ENCODE results near the gene SLC29A1. TPM values are rescaled to one million over a fixed set of nuclear protein-coding genes. Genes with fewer than 3 reads are reported as not detected.
A peak's percentile ranks its signal among the peaks of the same experiment; 100 is the strongest.

SLC29A1 gene
- total RNA-seq, 1 experiment from 2014 or later = 20.4 TPM

DNA sequence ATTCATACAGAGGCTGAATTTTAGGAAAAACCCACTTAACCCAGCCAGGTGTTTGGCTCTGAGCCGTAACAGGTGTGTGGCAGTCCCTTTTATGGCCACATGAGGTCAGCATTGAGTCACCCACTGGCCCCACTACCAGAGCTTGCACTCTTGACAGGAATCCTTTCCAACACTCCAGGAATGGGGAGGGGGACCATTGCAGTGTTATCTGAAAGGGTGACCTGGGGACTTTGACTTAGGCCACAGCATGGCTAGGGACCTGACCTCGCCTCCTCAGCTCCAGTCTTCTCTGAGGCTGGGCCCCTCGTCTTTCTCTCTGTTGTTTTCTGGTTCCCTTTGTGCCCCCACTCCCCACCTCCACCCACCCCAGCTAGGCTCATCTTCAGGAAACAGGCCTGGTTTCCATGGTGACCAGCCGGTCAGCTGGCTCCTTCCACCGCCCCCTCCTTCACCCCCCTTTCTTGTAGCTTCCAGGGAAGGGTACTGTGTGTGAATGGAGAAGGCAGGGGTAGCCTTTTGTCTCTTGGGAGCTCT is 44.8 kb downstream of the SLC29A1 start:
- DNase-seq (ENCODE audit: low read depth) = peak; percentile 71

DNA sequence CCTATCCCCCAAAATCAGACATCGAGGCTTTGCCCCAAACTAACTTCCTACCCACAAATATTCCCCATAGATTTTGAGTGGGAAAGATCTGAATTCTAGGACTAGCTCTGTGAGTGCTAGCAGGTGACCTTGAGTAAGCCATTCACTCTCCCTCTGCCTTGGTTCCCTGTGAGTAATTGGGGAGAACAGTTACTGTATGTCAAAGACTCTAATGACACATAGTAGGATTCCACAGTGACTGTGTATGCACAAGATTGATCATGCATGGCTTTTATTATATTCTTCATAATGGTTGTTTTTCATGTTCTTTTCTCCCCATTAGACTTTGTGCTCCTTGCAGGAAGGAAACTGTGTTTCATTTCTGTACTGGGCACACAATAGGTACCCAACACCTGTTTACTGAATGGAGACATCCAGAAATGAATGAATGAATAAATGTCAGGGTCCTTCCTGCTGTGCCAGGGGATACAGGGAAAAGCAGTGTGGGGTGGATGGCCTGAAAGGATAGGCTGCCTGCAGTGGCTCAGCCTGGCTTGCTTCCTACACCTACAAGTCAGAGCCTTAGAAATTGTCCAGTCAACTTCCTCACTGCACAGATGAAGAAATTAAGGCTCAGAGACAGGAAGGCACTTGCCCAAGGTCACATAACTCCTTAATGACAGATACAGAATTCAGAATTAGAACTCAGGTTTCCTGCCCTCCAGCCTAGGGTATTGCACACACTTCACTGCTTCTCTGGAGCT is 46.0 kb downstream of the SLC29A1 start:
- no peak for DNase-seq (ENCODE audit: low read depth)

GRCh38 chr6:44269921-44270525 is 46.6 kb downstream of the SLC29A1 start, which contains the start of gene TMEM151B:
Gene TMEM151B (plus strand): TSS chr6:44270450. CDS start chr6:44270743, 293 bp downstream.
- DNase-seq (ENCODE audit: low read depth) = no peak

- no peak for DNase-seq (ENCODE audit: low read depth)
Measured at GRCh38 chr6:44270526-44271405, 47.4 kb downstream of the SLC29A1 start.

GRCh38 chr6:44271406-44271723 is 48.0 kb downstream of the SLC29A1 start:
- no peak for DNase-seq (ENCODE audit: low read depth)

GRCh38 chr6:44271914-44272313 is 48.5 kb downstream of the SLC29A1 start:
- DNase-seq (ENCODE audit: low read depth) = no peak

DNA sequence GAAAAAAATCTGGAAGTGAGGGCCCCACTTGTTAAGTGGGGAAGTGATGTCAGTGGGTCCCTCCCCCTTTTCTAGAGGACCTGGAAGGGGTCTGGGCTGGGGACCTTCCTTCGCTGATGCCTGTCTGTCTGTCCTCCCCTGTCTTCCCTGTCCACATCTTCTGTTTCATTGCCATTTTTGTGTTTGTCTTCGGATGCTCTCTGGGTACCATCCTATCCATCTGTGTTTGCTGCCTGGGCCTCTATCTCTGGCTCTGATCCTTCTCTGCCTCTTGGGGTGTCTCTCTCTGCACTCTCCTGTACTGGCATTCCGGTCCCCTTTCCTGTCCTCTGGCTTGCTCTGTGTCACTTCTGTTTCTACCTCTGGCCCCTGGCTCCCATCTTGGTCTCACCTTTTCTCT is 49.1 kb downstream of the SLC29A1 start:
- DNase-seq (ENCODE audit: low read depth) = no peak

- DNase-seq (ENCODE audit: low read depth) = no peak
Measured at GRCh38 chr6:44272999-44273566, 49.7 kb downstream of the SLC29A1 start.

- no peak for DNase-seq (ENCODE audit: low read depth)
Measured at GRCh38 chr6:44273617-44274016, 50.2 kb downstream of the SLC29A1 start.

GRCh38 chr6:44275271-44275748 is 51.9 kb downstream of the SLC29A1 start:
- DNase-seq (ENCODE audit: low read depth) = no peak

- DNase-seq (ENCODE audit: low read depth) = no peak
Measured at GRCh38 chr6:44275749-44276648, 52.6 kb downstream of the SLC29A1 start.

DNA sequence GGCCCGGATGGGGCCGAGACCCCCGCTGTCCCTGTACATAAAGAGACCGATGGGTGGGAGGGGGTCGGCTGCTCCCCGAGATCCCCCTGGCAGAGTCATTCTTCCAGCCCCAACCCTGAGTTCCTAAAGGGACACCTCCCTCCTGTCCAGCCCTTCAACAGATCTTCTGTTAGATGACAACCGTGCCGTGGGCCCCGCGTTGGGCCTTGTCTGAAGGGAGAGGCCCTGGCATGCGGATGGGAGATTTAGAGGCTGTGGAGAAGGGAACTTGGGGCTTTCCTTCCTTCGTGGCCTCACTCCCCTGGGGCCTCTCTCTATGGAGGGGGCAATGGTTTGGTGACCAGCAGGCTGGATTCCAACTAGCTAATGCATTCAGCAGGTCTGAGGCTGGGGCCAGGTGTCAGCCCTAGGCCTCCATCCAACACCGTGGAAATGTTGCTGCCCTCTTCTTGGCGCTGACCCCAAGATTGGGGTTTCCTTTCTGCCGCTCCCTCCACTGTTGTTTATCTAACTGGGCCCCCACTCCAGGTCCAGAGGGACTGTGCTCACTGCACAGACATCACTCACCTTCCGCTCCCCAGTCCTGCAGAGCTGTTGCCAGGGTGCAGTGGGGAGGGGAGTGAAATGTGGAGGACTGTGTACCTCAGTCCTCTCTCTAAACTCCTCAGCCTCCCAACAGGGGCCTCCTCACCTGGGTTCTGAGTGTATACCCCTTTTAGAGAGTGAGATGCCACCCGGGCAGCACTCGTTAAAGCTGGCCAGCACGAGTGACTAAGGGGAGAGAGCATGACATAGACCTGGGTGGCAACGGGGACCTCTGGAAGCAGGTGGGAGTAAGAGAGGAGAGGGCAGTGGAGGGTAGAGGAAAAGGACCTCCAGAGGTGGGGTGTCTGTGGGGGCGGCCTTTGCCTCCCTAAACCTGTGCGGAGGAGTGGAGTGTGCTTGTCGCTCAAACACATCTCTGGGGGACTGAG is 53.6 kb downstream of the SLC29A1 start:
- DNase-seq (ENCODE audit: low read depth) = no peak

GRCh38 chr6:44277763-44278162 is 54.4 kb downstream of the SLC29A1 start:
- DNase-seq (ENCODE audit: low read depth) = no peak

DNA sequence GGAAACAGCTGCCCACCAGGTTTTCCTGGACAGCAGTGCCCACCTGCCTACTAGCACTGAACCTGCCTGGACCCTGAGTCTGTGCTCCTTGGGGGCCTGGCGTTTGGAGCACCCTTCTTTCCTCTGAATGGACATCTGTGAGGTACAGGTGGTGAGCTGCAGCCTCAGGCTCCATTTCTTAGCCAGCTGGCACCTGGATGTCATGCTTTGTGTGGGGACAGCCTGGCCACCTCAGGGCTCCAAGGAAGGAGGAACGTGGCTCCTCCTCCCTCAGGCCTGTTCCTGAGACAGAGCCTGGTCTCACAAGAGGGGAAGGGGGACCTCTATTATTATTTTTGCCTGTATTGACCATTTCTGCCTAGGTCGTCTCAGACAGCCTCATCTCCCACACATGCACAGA is 54.9 kb downstream of the SLC29A1 start:
- no peak for DNase-seq (ENCODE audit: low read depth)

GRCh38 chr6:44278774-44279697 is 55.6 kb downstream of the SLC29A1 start:
- DNase-seq (ENCODE audit: low read depth) = peak; percentile 62

Data from Daoy (cell line).